ENCODE results near the gene NET1.

The NET1 gene

DNA sequence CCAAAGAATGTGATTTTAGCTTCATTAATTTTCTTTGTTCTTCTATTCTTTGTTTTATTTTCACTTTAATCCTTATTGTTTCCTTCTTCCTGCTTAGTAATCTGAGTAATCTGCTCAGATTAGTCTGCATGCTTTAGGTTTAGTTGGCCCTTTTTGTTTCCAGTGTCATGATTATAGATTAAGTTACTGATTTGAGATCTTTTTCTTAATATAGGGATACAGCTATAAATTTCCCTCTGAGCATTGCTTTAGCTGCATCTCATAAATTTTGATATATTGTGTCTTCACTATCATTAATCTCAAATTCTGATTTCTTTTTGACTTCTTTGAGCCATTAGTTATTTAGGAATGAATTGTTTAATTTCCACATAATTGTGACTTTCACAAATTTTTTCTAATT, 6.2 kb downstream of the NET1 start:
- Histone ChIP-seq H3K4me1 (ENCODE audit: insufficient read depth, low read length, severe bottlenecking) (peaks cover 9% of the 10 kb centered on the region), H3K9me3 (ENCODE audit: low read length) (peaks cover 21% of the 10 kb centered on the region), H3F3A (ENCODE audit: insufficient read depth, low read length) (no peaks in the 10 kb centered on the region), H4K20me1 (ENCODE audit: insufficient read depth, low read length) (no peaks in the 10 kb centered on the region), H3K9ac (ENCODE audit: low read length) (no peak overlapping the region), H3K4me3 (ENCODE audit: low read depth, low read length, poor library complexity, severe bottlenecking) (no peak overlapping the region), H3K27me3 (ENCODE audit: insufficient read depth, low read length) (no peaks in the 10 kb centered on the region), H3K9me2 (ENCODE audit: low read depth, low read length) (no peaks in the 10 kb centered on the region), H2AFZ (ENCODE audit: low read length) (no peak overlapping the region), H3K79me2 (ENCODE audit: insufficient read depth, low read length) (peaks cover 86% of the 10 kb centered on the region), H3K4me2 (ENCODE audit: low read length) (no peak overlapping the region), H3K36me3 (ENCODE audit: insufficient read depth, low read length) (peaks cover 16% of the 10 kb centered on the region), H3K27ac (ENCODE audit: low read depth, low read length, poor library complexity, severe bottlenecking) (no peak overlapping the region)
- no peak for TF ChIP-seq CTCF (IDR thresholded peaks at IDR 0.05; ENCODE audit: low read length)
- no peak for TF ChIP-seq EZH2 (IDR thresholded peaks at IDR 0.05; ENCODE audit: borderline replicate concordance, low read length)

GRCh38 chr10:5419466-5420094, 7.2 kb downstream of the NET1 start:
- Histone ChIP-seq H3K4me1 (ENCODE audit: insufficient read depth, low read length, severe bottlenecking) (no peaks in the 10 kb centered on the region), H3K27ac (ENCODE audit: low read depth, low read length, poor library complexity, severe bottlenecking) (no peak overlapping the region), H3K9me3 (ENCODE audit: low read length) (peaks cover 21% of the 10 kb centered on the region), H3F3A (ENCODE audit: insufficient read depth, low read length) (no peaks in the 10 kb centered on the region), H3K9me2 (ENCODE audit: low read depth, low read length) (no peaks in the 10 kb centered on the region), H3K27me3 (ENCODE audit: insufficient read depth, low read length) (no peaks in the 10 kb centered on the region), H4K20me1 (ENCODE audit: insufficient read depth, low read length) (no peaks in the 10 kb centered on the region), H3K4me3 (ENCODE audit: low read depth, low read length, poor library complexity, severe bottlenecking) (no peak overlapping the region), H2AFZ (ENCODE audit: low read length) (no peak overlapping the region), H3K4me2 (ENCODE audit: low read length) (no peak overlapping the region), H3K36me3 (ENCODE audit: insufficient read depth, low read length) (peaks cover 16% of the 10 kb centered on the region), H3K79me2 (ENCODE audit: insufficient read depth, low read length) (peaks cover 86% of the 10 kb centered on the region), H3K9ac (ENCODE audit: low read length) (no peak overlapping the region)
- TF ChIP-seq CTCF (IDR thresholded peaks at IDR 0.05; ENCODE audit: low read length), result no peak
- no peak for TF ChIP-seq EZH2 (IDR thresholded peaks at IDR 0.05; ENCODE audit: borderline replicate concordance, low read length)

DNA sequence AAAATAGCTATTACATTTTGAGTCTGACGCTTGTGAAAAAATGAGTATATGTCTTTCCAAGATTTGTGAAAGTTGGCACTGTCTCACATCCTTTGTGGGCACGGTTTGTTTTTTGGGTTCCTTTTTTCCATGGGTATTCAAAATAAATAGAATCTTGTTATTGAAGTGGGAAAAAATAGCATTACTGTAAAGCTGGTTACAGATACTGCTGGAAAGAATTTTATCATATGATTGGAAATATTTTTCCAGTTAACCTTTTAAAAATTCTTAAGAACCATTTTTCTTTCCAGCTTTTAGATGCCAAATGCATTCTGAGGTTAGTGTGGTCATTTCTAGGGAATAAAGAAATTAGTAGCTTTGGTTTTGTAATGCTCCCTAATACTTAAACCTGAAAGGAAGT, 11.4 kb downstream of the NET1 start:
- Histone ChIP-seq H3K9me2 (ENCODE audit: low read depth, low read length) (no peaks in the 10 kb centered on the region), H3K79me2 (ENCODE audit: insufficient read depth, low read length) (peaks cover 55% of the 10 kb centered on the region), H3K9me3 (ENCODE audit: low read length) (peaks cover 8% of the 10 kb centered on the region), H3K4me3 (ENCODE audit: low read depth, low read length, poor library complexity, severe bottlenecking) (no peak overlapping the region), H3K36me3 (ENCODE audit: insufficient read depth, low read length) (0 out of 2 replicates have a peak, but pooled peaks cover 6% of the 10 kb centered on the region), H3K4me1 (ENCODE audit: insufficient read depth, low read length, severe bottlenecking) (peaks cover 4% of the 10 kb centered on the region), H3K4me2 (ENCODE audit: low read length) (no peak overlapping the region), H3K27ac (ENCODE audit: low read depth, low read length, poor library complexity, severe bottlenecking) (no peak overlapping the region), H3K27me3 (ENCODE audit: insufficient read depth, low read length) (no peaks in the 10 kb centered on the region), H3F3A (ENCODE audit: insufficient read depth, low read length) (no peaks in the 10 kb centered on the region), H4K20me1 (ENCODE audit: insufficient read depth, low read length) (no peaks in the 10 kb centered on the region), H3K9ac (ENCODE audit: low read length) (no peak overlapping the region), H2AFZ (ENCODE audit: low read length) (no peak overlapping the region)
- TF ChIP-seq CTCF (IDR thresholded peaks at IDR 0.05; ENCODE audit: low read length) (no peak), EZH2 (IDR thresholded peaks at IDR 0.05; ENCODE audit: borderline replicate concordance, low read length) (no peak)

Data from OCI-LY1 (cell line).